SK-N-SH (cell line): ENCODE results near the gene FBXW8. TPM values are rescaled to one million over a fixed set of nuclear protein-coding genes. Genes with fewer than 3 reads are reported as not detected.

Source experiments
- CTCF ChIA-PET: fragments of 300-600, 350-600 bp; formaldehyde crosslinking; extraction: SDS; loops from one replicate; lab custom pipeline; 2021; lab: Yijun Ruan, JAX
- POLR2A ChIA-PET: fragments of 350-600 bp; sonication (Branson Sonifier 250); formaldehyde crosslinking; extraction: SDS; loops from one replicate; lab custom pipeline; 2020; ENCODE audit warnings: antibody characterized with exemption, inconsistent platforms; lab: Yijun Ruan, JAX
- DNase-seq: peaks from one replicate; pipeline ENCODE4 v3.0.0; 2012
- H2AFZ ChIP-seq: fragments of 200-600 bp; sonication (generic); 2 replicates; pipeline ENCODE4 v1.8.1; 2016; ENCODE audit warnings: antibody characterized with exemption, mild to moderate bottlenecking, low read depth
- H3F3A ChIP-seq: fragments of 200-600 bp; sonication (generic); replicated peaks from 2 replicates; pipeline ENCODE3; 2016; ENCODE audit warnings: antibody characterized with exemption, mild to moderate bottlenecking; ENCODE audit not compliant: insufficient read depth
- H3K27ac ChIP-seq, 2 experiments: fragments of 200-500 bp in 1 of 2; fragments of 200-600 bp in 1 of 2; sonication (Bioruptor generic) in 1 of 2; sonication (generic), shearing (Covaris generic) in 1 of 2; 2 replicates each; pipeline versions ENCODE4 v1.5.1 to v1.6.1; 2014 to 2016; ENCODE audit warnings: low read depth in 2 of 2, inconsistent platforms in 1 of 2, low read length in 1 of 2, mild to moderate bottlenecking in 1 of 2, mixed read lengths in 1 of 2
- H3K27me3 ChIP-seq: fragments of 200-600 bp; sonication (generic), shearing (Covaris generic); 2 replicates; pipeline ENCODE4 v1.6.1; 2016; ENCODE audit warnings: mixed run types; ENCODE audit not compliant: insufficient read depth
- H3K36me3 ChIP-seq, 2 experiments: fragments of 200-500 bp in 1 of 2; fragments of 200-600 bp in 1 of 2; sonication (Bioruptor generic) in 1 of 2; sonication (generic) in 1 of 2; replicated peaks in 1 of 2; 2 replicates each; pipeline versions ENCODE3 to v1.5.1; 2014 to 2016; ENCODE audit warnings: low read length in 1 of 2, mild to moderate bottlenecking in 1 of 2; ENCODE audit not compliant: insufficient read depth in 2 of 2, control insufficient read depth in 1 of 2
- H3K4me1 ChIP-seq, 2 experiments: fragments of 200-500 bp in 1 of 2; fragments of 200-600 bp in 1 of 2; sonication (Bioruptor generic) in 1 of 2; sonication (generic), shearing (Covaris generic) in 1 of 2; 2 replicates each; pipeline versions ENCODE4 v1.5.1 to v1.6.1; 2014 to 2016; ENCODE audit warnings: low read depth in 1 of 2, low read length in 1 of 2, mixed run types in 1 of 2; ENCODE audit not compliant: insufficient read depth in 2 of 2, control insufficient read depth in 1 of 2
- H3K4me2 ChIP-seq: fragments of 200-600 bp; sonication (generic), shearing (Covaris generic); 2 replicates; pipeline ENCODE4 v1.6.1; 2017; ENCODE audit warnings: mixed run types
- H3K4me3 ChIP-seq, 2 experiments: fragments of 200-500 bp in 1 of 2; fragments of 200-600 bp in 1 of 2; sonication (Bioruptor generic) in 1 of 2; sonication (generic), shearing (Covaris generic) in 1 of 2; 2 replicates each; pipeline versions ENCODE4 v1.5.1 to v1.8.1; 2014 to 2016; ENCODE audit warnings: low read depth in 2 of 2, inconsistent platforms in 1 of 2, low read length in 1 of 2, mild to moderate bottlenecking in 1 of 2, mixed read lengths in 1 of 2, moderate library complexity in 1 of 2
- H3K79me2 ChIP-seq: fragments of 200-600 bp; sonication (generic); 2 replicates; pipeline ENCODE4 v1.8.1; 2017; ENCODE audit warnings: mild to moderate bottlenecking; ENCODE audit not compliant: insufficient read depth
- H3K9ac ChIP-seq: fragments of 200-600 bp; sonication (generic); 2 replicates; pipeline ENCODE4 v1.6.1; 2017; ENCODE audit warnings: mixed run types
- H3K9me2 ChIP-seq: fragments of 200-600 bp; sonication (generic); 2 replicates; pipeline ENCODE4 v1.6.1; 2017; ENCODE audit warnings: mixed run types
- H3K9me3 ChIP-seq: fragments of 200-600 bp; sonication (generic); 2 replicates; pipeline ENCODE4 v1.6.1; 2017; ENCODE audit warnings: mixed run types, mild to moderate bottlenecking, moderate library complexity
- H4K20me1 ChIP-seq: fragments of 200-600 bp; sonication (generic); 2 replicates; pipeline ENCODE4 v1.6.1; 2017; ENCODE audit warnings: mild to moderate bottlenecking, mixed run types; ENCODE audit not compliant: insufficient read depth
- CHD2 ChIP-seq: fragments of 150-350 bp; IDR thresholded peaks from 2 replicates; pipeline ENCODE4 v1.6.1; 2018; ENCODE audit warnings: low read length; ENCODE audit not compliant: partially characterized antibody
- CTCF ChIP-seq: fragments of 200-600 bp; sonication (generic); IDR thresholded peaks from 2 replicates; pipeline ENCODE4 v1.6.1; 2017; ENCODE audit warnings: antibody characterized with exemption, mild to moderate bottlenecking, moderate library complexity
- EP300 ChIP-seq, 2 experiments: IDR thresholded peaks; 2 replicates each; pipeline versions ENCODE4 v1.4.0 to v1.6.1; 2012; ENCODE audit warnings: borderline replicate concordance in 1 of 2, low read depth in 1 of 2, low read length in 1 of 2
- FOSL2 ChIP-seq: IDR thresholded peaks from 2 replicates; pipeline ENCODE4 v1.4.0; 2012; ENCODE audit warnings: low read depth, mild to moderate bottlenecking, moderate library complexity, borderline replicate concordance
- FOXM1 ChIP-seq: IDR thresholded peaks from 2 replicates; pipeline ENCODE4 v1.4.0; 2012; ENCODE audit warnings: low read depth, mild to moderate bottlenecking
- GABPA ChIP-seq: IDR thresholded peaks from 2 replicates; pipeline ENCODE4 v1.4.0; 2012; ENCODE audit warnings: low read depth, mild to moderate bottlenecking
- JUND ChIP-seq: IDR thresholded peaks from 2 replicates; pipeline ENCODE4 v1.4.0; 2012
- MAX ChIP-seq: IDR thresholded peaks from 2 replicates; pipeline ENCODE4 v1.4.0; 2012; ENCODE audit warnings: low read depth
- MEF2A ChIP-seq: IDR thresholded peaks from 2 replicates; pipeline ENCODE4 v1.4.0; 2012; ENCODE audit warnings: low read depth, borderline replicate concordance
- NRF1 ChIP-seq: IDR thresholded peaks from 2 replicates; pipeline ENCODE4 v1.6.1; 2012; ENCODE audit warnings: low read depth, mild to moderate bottlenecking, low read length
- PBX3 ChIP-seq: IDR thresholded peaks from 2 replicates; pipeline ENCODE4; 2012
- REST ChIP-seq: IDR thresholded peaks from 2 replicates; pipeline ENCODE4 v1.6.1; 2012; ENCODE audit warnings: mild to moderate bottlenecking, low read depth, low read length, moderate library complexity
- RFX5 ChIP-seq: IDR thresholded peaks from 2 replicates; pipeline ENCODE4 v1.6.1; 2012; ENCODE audit warnings: mild to moderate bottlenecking, improper control_type of control experiment, low read length
- RXRA ChIP-seq: IDR thresholded peaks from 2 replicates; pipeline ENCODE4 v1.4.0; 2012; ENCODE audit warnings: low read depth, mild to moderate bottlenecking, borderline replicate concordance
- SIN3A ChIP-seq: IDR thresholded peaks from 2 replicates; pipeline ENCODE4 v1.6.1; 2012; ENCODE audit warnings: low read depth, mild to moderate bottlenecking, low read length, moderate library complexity, borderline replicate concordance
- TCF12 ChIP-seq: IDR thresholded peaks from 2 replicates; pipeline ENCODE4 v1.4.0; 2012
- YY1 ChIP-seq: IDR thresholded peaks from 2 replicates; pipeline ENCODE4 v1.4.0; 2012; ENCODE audit warnings: low read depth, mild to moderate bottlenecking
- WGBS: methylation state at CpG from one replicate; pipeline ENCODE4 v1.1.6; 2017; ENCODE audit warnings: low lambda C conversion rate; 5-methylcytosine and 5-hydroxymethylcytosine counted together
- polyA plus RNA-seq, 3 experiments: library from polyadenylated mRNA; depleted of rRNA; stranded (reverse); fragments of >200 nt; gene quantifications; 2 replicates each; pipeline ENCODE4 v1.2.3, GENCODE V29; 2012
- TF ChIP-seq, protein P1 (sequence below): fragments of 150-350 bp; IDR thresholded peaks from 2 replicates; pipeline ENCODE4 v1.6.1; 2016; ENCODE audit warnings: mild to moderate bottlenecking, low read depth, low read length

FBXW8 gene
- polyA plus RNA-seq, 1 of the 3 experiments (the other 2 are of a cell fraction) = 15.6 TPM

- Histone ChIP-seq H3K9me2 (no peaks in the 10 kb centered on the region), H3K9ac (no peak overlapping the region), H3K4me2 (no peak overlapping the region), H2AFZ (no peak overlapping the region), H4K20me1 (no peaks in the 10 kb centered on the region), H3K27me3 (no peaks in the 10 kb centered on the region; the same call in 1 of the 2 replicates), H3K36me3 (no peaks in the 10 kb centered on the region), H3K9me3 (no peaks in the 10 kb centered on the region), H3K4me1 (no peaks in the 10 kb centered on the region; a peak in 1 of 4 replicates), H3K79me2 (no peaks in the 10 kb centered on the region), H3F3A (no peaks in the 10 kb centered on the region), H3K4me3 (no peak overlapping the region), H3K27ac (no peak overlapping the region)
- 57% methylated on average over 8 of the region's 8 CpGs for WGBS
- CTCF ChIA-PET = interaction anchor here (1.0 to 1.1 kb wide), 3 partner anchors 9 to 55 kb away, joined by 3 read pairs; no protein-coding TSS in a partner anchor
- no peak for DNase-seq
- POLR2A ChIA-PET = no interaction called here
- TF ChIP-seq NRF1 (no peak), RXRA (no peak), MEF2A (no peak), TCF12 (no peak), PBX3 (no peak), SIN3A (no peak), CTCF (no peak), CHD2 (no peak), FOSL2 (no peak), GABPA (no peak), MAX (no peak), RFX5 (no peak)
Measured at GRCh38 chr12:117060929-117061305, 150.2 kb downstream of the FBXW8 start.

DNA sequence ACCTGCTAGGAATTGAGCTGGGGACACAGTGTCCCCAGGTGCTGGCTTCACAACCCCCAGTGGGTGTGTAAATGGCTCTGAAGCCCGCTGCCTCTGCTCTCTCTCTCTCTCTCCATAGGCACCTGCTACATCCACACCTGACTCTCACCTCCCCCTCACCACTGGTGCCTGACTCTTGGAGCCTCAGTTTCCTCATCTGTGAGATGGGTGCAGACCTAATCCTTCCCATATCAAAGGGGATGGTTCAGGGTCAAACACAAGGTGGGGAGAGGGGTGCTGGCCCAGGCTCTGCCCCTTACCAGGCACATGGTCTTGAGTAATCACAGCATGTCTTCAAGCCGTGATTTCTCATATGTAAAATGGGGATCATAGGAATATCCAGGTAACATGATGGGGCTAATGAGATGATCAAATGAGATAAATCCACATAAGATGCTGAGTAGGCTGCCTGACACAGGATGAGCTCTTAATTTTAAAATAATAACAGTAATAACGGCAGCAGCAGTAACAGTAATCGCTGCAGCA lies 150.9 kb downstream of the FBXW8 start:
- no peaks in the 10 kb centered on the region for H3F3A ChIP-seq
- H3K9ac ChIP-seq = no peak overlapping the region
- no peak overlapping the region for H3K4me3 ChIP-seq
- no peak for DNase-seq
- H2AFZ ChIP-seq = no peak overlapping the region
- no peaks in the 10 kb centered on the region for H4K20me1 ChIP-seq
- no peak overlapping the region for H3K27ac ChIP-seq
- no peaks in the 10 kb centered on the region for H3K36me3 ChIP-seq
- CTCF ChIA-PET = interaction anchor here (1.0 kb wide), 2 partner anchors 9 to 45 kb away, joined by 3 read pairs; no protein-coding TSS in a partner anchor
- H3K27me3 ChIP-seq = no peaks in the 10 kb centered on the region; the same call in 1 of the 2 replicates
- no peaks in the 10 kb centered on the region for H3K9me3 ChIP-seq
- POLR2A ChIA-PET = no interaction called here
- no peaks in the 10 kb centered on the region for H3K9me2 ChIP-seq
- no peaks in the 10 kb centered on the region; a peak in 1 of 4 replicates for H3K4me1 ChIP-seq
- no peaks in the 10 kb centered on the region for H3K79me2 ChIP-seq
- H3K4me2 ChIP-seq = no peak overlapping the region
- WGBS = 65% methylated on average over 4 of the region's 4 CpGs
- no peak for TF ChIP-seq JUND
- no peak for TF ChIP-seq EP300 (IDR thresholded peaks at IDR 0.05; ENCODE audit: borderline replicate concordance in 1 of 2, low read depth in 1 of 2, low read length in 1 of 2)
- TF ChIP-seq, protein P1, sequence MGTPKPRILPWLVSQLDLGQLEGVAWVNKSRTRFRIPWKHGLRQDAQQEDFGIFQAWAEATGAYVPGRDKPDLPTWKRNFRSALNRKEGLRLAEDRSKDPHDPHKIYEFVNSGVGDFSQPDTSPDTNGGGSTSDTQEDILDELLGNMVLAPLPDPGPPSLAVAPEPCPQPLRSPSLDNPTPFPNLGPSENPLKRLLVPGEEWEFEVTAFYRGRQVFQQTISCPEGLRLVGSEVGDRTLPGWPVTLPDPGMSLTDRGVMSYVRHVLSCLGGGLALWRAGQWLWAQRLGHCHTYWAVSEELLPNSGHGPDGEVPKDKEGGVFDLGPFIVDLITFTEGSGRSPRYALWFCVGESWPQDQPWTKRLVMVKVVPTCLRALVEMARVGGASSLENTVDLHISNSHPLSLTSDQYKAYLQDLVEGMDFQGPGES = no peak
- TF ChIP-seq TCF12 = no peak
- no peak for TF ChIP-seq YY1
- TF ChIP-seq FOXM1 = no peak
- TF ChIP-seq RXRA = no peak
- TF ChIP-seq RFX5 = no peak
- no peak for TF ChIP-seq CTCF
- TF ChIP-seq REST = no peak
